GM13977 (cell line): ENCODE measurements around the gene SLC6A17.

ENCODE experiments used
- DNase-seq: peaks from one replicate; pipeline ENCODE4 v3.0.0; 2012; ENCODE audit warnings: low spot score
- CTCF ChIP-seq: IDR thresholded peaks from 2 replicates; pipeline ENCODE4 v1.5.1; 2012; ENCODE audit warnings: mild to moderate bottlenecking, control low read depth; ENCODE audit not compliant: insufficient read depth; ENCODE audit errors: extremely low read depth, missing control alignments
- in situ Hi-C: fragments of 300-500 bp; cut with MboI; formaldehyde crosslinking; loops from one replicate; pipeline ENCODE4 v1.12.0; 2022; ENCODE audit warnings: low sequenced_read_pairs, low pct_unique_long_range_greater_than_20kb, mixed read lengths, inconsistent platforms; ENCODE audit not compliant: unreplicated experiment

Gene SLC6A17

GRCh38 chr1:110183642-110184167 is 33.4 kb downstream of the SLC6A17 start:
- in situ Hi-C loops: no loop called here
- TF ChIP-seq CTCF: no peak
- DNase-seq: no peak

- TF ChIP-seq CTCF: no peak
- DNase-seq: no peak
- in situ Hi-C loops: no loop called here
These were observed 34.2 kb downstream of the SLC6A17 start for GRCh38 chr1:110184446-110184845.

- no peak for DNase-seq
- TF ChIP-seq CTCF: no peak
- in situ Hi-C loops: no loop called here
These were observed 34.9 kb downstream of the SLC6A17 start for GRCh38 chr1:110185181-110185580.

- in situ Hi-C loops: no loop called here
- no peak for DNase-seq
- no peak for TF ChIP-seq CTCF
These were observed 36.3 kb downstream of the SLC6A17 start for GRCh38 chr1:110186558-110186957.

GRCh38 chr1:110187139-110187890 is 37.0 kb downstream of the SLC6A17 start:
- in situ Hi-C loops: no loop called here
- no peak for DNase-seq
- TF ChIP-seq CTCF: no peak

GRCh38 chr1:110188035-110188618 is 37.8 kb downstream of the SLC6A17 start:
- TF ChIP-seq CTCF: no peak
- no peak for DNase-seq
- in situ Hi-C loops: no loop called here
